GM12878 (cell line): Measurements from ENCODE around the gene MBOAT7. TPM values are rescaled to one million over a fixed set of nuclear protein-coding genes. Genes with fewer than 3 reads are reported as not detected.

ENCODE experiments used
- ATAC-seq: fragments of 200-7000 bp; cut with Tn5 transposase; 3 replicates; pipeline ENCODE4 v1.9.1; 2020; ENCODE audit warnings: mild to moderate bottlenecking, moderate library complexity
- BruUV-seq: library from RNA; stranded (reverse); fragments of 400-500 nt; replicated peaks from 2 replicates; lab custom pipeline; 2021; lab: Mats Ljungman, UMichigan
- CTCF ChIA-PET: fragments of 300-600 bp; sonication (Branson Sonifier 250); formaldehyde crosslinking; extraction: SDS; loops from one replicate; lab custom pipeline; 2021; ENCODE audit warnings: inconsistent platforms; lab: Yijun Ruan, JAX
- POLR2A ChIA-PET: fragments of 350-600 bp; formaldehyde crosslinking; extraction: SDS; loops from one replicate; lab custom pipeline; 2021; ENCODE audit warnings: inconsistent platforms; lab: Charles Lee
- RAD21 ChIA-PET: fragments of 300-600 bp; sonication (Branson Sonifier 250); formaldehyde crosslinking; loops from one replicate; lab custom pipeline; 2023; ENCODE audit warnings: antibody characterized with exemption; ENCODE audit not compliant: unreplicated experiment; lab: Charles Lee
- SMC1A ChIA-PET: fragments of 300-600 bp; sonication (Branson Sonifier 250); formaldehyde crosslinking; loops from one replicate; lab custom pipeline; 2023; ENCODE audit not compliant: unreplicated experiment, uncharacterized antibody; lab: Charles Lee
- DNase-seq: peaks from one replicate; pipeline ENCODE4 v3.0.0-alpha.2; 2011; ENCODE audit warnings: low read depth, low spot score
- FAIRE-seq: peaks from 3 replicates; lab custom pipeline; 2011; peaks lifted over from hg19 to GRCh38; lab: Jason Lieb, UNC
- H2AFZ ChIP-seq: 2 replicates; pipeline ENCODE4 v1.6.0; 2011; ENCODE audit warnings: low read depth, low read length, control low read depth; ENCODE audit not compliant: control insufficient read depth
- H3K27ac ChIP-seq: 2 replicates; pipeline ENCODE4 v1.5.1; 2011; ENCODE audit warnings: control low read depth; ENCODE audit not compliant: control insufficient read depth, insufficient read depth
- H3K27me3 ChIP-seq, 2 experiments: replicated peaks in 1 of 2; 2 replicates each; pipeline versions ENCODE4 v1.6.0 to v1.6.1; 2011; ENCODE audit warnings: low read length in 1 of 2; ENCODE audit not compliant: control insufficient read depth in 2 of 2, insufficient read depth in 2 of 2
- H3K36me3 ChIP-seq, 2 experiments: 2 replicates each; pipeline ENCODE4 v1.5.1; 2011; ENCODE audit warnings: low read length in 1 of 2; ENCODE audit not compliant: control insufficient read depth in 2 of 2, insufficient read depth in 2 of 2
- H3K4me1 ChIP-seq: 2 replicates; pipeline ENCODE4 v1.6.1; 2011; ENCODE audit warnings: mild to moderate bottlenecking, low read length, moderate library complexity, mixed read lengths; ENCODE audit not compliant: control insufficient read depth, insufficient read depth
- H3K4me2 ChIP-seq: 2 replicates; pipeline ENCODE4 v1.6.0; 2011; ENCODE audit warnings: control low read depth; ENCODE audit not compliant: control insufficient read depth, insufficient read depth
- H3K4me3 ChIP-seq: fragments of 200-600 bp; sonication (generic); 2 replicates; pipeline ENCODE4 v1.5.1; 2016
- H3K79me2 ChIP-seq: 2 replicates; pipeline ENCODE4 v1.6.0; 2011; ENCODE audit warnings: low read length; ENCODE audit not compliant: control insufficient read depth, insufficient read depth
- H3K9ac ChIP-seq: 2 replicates; pipeline ENCODE4 v1.8.0; 2011; ENCODE audit warnings: low read length, control low read depth, mixed read lengths; ENCODE audit not compliant: control insufficient read depth, insufficient read depth
- H3K9me3 ChIP-seq: replicated peaks from 3 replicates; pipeline ENCODE4 v1.5.1; 2011; ENCODE audit warnings: mild to moderate bottlenecking, low read length; ENCODE audit not compliant: control insufficient read depth, insufficient read depth
- H4K20me1 ChIP-seq: 2 replicates; pipeline ENCODE4 v1.6.0; 2011; ENCODE audit not compliant: control insufficient read depth, insufficient read depth
- BCLAF1 ChIP-seq: fragments of 450-650 bp; IDR thresholded peaks from 2 replicates; pipeline ENCODE4 v1.6.1; 2017; ENCODE audit warnings: antibody characterized with exemption, mild to moderate bottlenecking, moderate library complexity
- CBX3 ChIP-seq: fragments of 200-600 bp; sonication (generic); IDR thresholded peaks from 2 replicates; pipeline ENCODE4 v1.6.1; 2016; ENCODE audit warnings: low read depth, borderline replicate concordance
- CHD4 ChIP-seq: fragments of 200-600 bp; sonication (generic); IDR thresholded peaks from 2 replicates; pipeline ENCODE4 v1.6.1; 2016; ENCODE audit warnings: mild to moderate bottlenecking
- DPF2 ChIP-seq: fragments of 450-650 bp; IDR thresholded peaks from 2 replicates; pipeline ENCODE4 v1.6.1; 2017; ENCODE audit warnings: mild to moderate bottlenecking
- EGR1 ChIP-seq, 2 experiments: IDR thresholded peaks; 1 replicate in 1 of 2; 2 replicates in 1 of 2; pipeline ENCODE4 v1.6.1; 2011 to 2012; ENCODE audit warnings: low read depth in 2 of 2, low read length in 2 of 2, borderline replicate concordance in 1 of 2, mild to moderate bottlenecking in 1 of 2, moderate library complexity in 1 of 2
- FOXM1 ChIP-seq: IDR thresholded peaks from 2 replicates; pipeline ENCODE4 v1.6.1; 2012; ENCODE audit warnings: low read depth, mild to moderate bottlenecking, inconsistent platforms, low read length, moderate library complexity
- IKZF2 ChIP-seq, 2 experiments: fragments of 450-650 bp; IDR thresholded peaks; 2 replicates each; pipeline ENCODE4 v1.6.1; 2017; ENCODE audit warnings: mild to moderate bottlenecking in 2 of 2, moderate library complexity in 2 of 2
- IRF3 ChIP-seq: fragments of 450-650 bp; IDR thresholded peaks from 2 replicates; pipeline ENCODE4 v1.6.1; 2014; ENCODE audit warnings: mild to moderate bottlenecking
- LARP7 ChIP-seq: fragments of 450-650 bp; IDR thresholded peaks from 2 replicates; pipeline ENCODE4 v1.6.1; 2017; ENCODE audit warnings: mild to moderate bottlenecking
- MTA3 ChIP-seq: IDR thresholded peaks from 2 replicates; pipeline ENCODE4 v1.6.1; 2012; ENCODE audit warnings: low read length, inconsistent platforms, borderline replicate concordance
- MYB ChIP-seq: fragments of 150-350 bp; IDR thresholded peaks from 2 replicates; pipeline ENCODE4 v1.6.1; 2014; ENCODE audit warnings: mild to moderate bottlenecking, low read depth, low read length, borderline replicate concordance
- NR2C1 ChIP-seq: fragments of 450-650 bp; IDR thresholded peaks from 2 replicates; pipeline ENCODE4 v1.6.1; 2017; ENCODE audit warnings: antibody characterized with exemption, mild to moderate bottlenecking, moderate library complexity
- RB1 ChIP-seq: fragments of 450-650 bp; formaldehyde crosslinking; IDR thresholded peaks from 2 replicates; pipeline ENCODE4 v1.6.1; 2017; ENCODE audit warnings: mild to moderate bottlenecking, borderline replicate concordance
- SIN3A ChIP-seq: IDR thresholded peaks from 2 replicates; pipeline ENCODE4 v1.6.1; 2012; ENCODE audit warnings: low read depth, low read length, improper control_type of control experiment
- SKIL ChIP-seq: fragments of 450-650 bp; IDR thresholded peaks from 2 replicates; pipeline ENCODE4 v1.6.1; 2017; ENCODE audit warnings: mild to moderate bottlenecking, low read depth, inconsistent platforms; ENCODE audit not compliant: poor library complexity, severe bottlenecking
- SMARCA5 ChIP-seq: fragments of 450-650 bp; IDR thresholded peaks from 2 replicates; pipeline ENCODE4 v1.6.1; 2017; ENCODE audit warnings: mild to moderate bottlenecking
- TCF12 ChIP-seq: IDR thresholded peaks from 2 replicates; pipeline ENCODE4 v1.6.1; 2011; ENCODE audit warnings: low read depth, mild to moderate bottlenecking, low read length
- ZBTB33 ChIP-seq: fragments of 450-650 bp; IDR thresholded peaks from 2 replicates; pipeline ENCODE4 v1.6.1; 2017; ENCODE audit warnings: mild to moderate bottlenecking
- ZNF384 ChIP-seq: IDR thresholded peaks from 2 replicates; pipeline ENCODE4 v1.6.1; 2012; ENCODE audit warnings: low read depth, mild to moderate bottlenecking, low read length, improper control_type of control experiment, borderline replicate concordance
- WGBS: methylation state at CpG from one replicate; pipeline ENCODE4 v1.1.6; 2016; ENCODE audit warnings: low lambda C conversion rate; ENCODE audit not compliant: insufficient replicate concordance, insufficient coverage; ENCODE audit errors: missing lambda C conversion rate; 5-methylcytosine and 5-hydroxymethylcytosine counted together
- in situ Hi-C: fragments of 300-500 bp; cut with MboI; formaldehyde crosslinking; loops from 9 replicates; pipeline ENCODE4 v1.14.3; 2018; ENCODE audit warnings: mixed read lengths
- intact Hi-C: fragments of 100-400 bp; cut with micrococcal nuclease; formaldehyde crosslinking; loops from one replicate; pipeline ENCODE4 v1.14.2; 2022; ENCODE audit not compliant: unreplicated experiment
- polyA plus RNA-seq, 11 experiments: library from polyadenylated mRNA; depleted of rRNA in 4 of 11; unstranded in 6 of 11; stranded (reverse) in 5 of 11; fragments of >200 nt; fragmentation: Nextera tagmentation in 4 of 11; fragmentation: Illumina TruSeq in 1 of 11; extraction: Ambion mirVana in 4 of 11; extraction: Trizol in 1 of 11; gene quantifications; 1 replicate in 1 of 11; 2 replicates in 10 of 11; pipeline versions ENCODE4 v1.2.1 to v1.2.3, GENCODE V29; 2011 to 2016; ENCODE audit warnings: inconsistent platforms in 2 of 11, missing spikeins in 2 of 11, low read depth in 1 of 11
- total RNA-seq, 4 experiments: library from RNA; depleted of rRNA in 3 of 4; stranded (reverse); fragments of >200 nt in 3 of 4; fragmentation: Illumina TruSeq in 1 of 4; extraction: Trizol in 1 of 4; gene quantifications; 2 replicates each; pipeline versions ENCODE4 v1.2.1 to v1.2.3, GENCODE V29; 2013 to 2021

Gene MBOAT7
- total and polyA plus RNA-seq, 10 of the 15 experiments (the other 5 are each of a cell fraction or from before 2014, with no cell fraction given): 0.69 to 44.5 (median 21.7) TPM

GRCh38 chr19:54141356-54141755, 48.0 kb downstream of the MBOAT7 start:
- intact Hi-C loops (no loop called here), in situ Hi-C loops (loop anchor here (25.0 kb wide), 1 partner anchor 1521 kb away; the partner anchor contains the start of gene U2AF2)
- peaks cover 13% of the 10 kb centered on the region for H3K4me1 ChIP-seq
- no peak overlapping the region for H3K27ac ChIP-seq
- no peak overlapping the region for H2AFZ ChIP-seq
- no peak overlapping the region for H3K9ac ChIP-seq
- POLR2A ChIA-PET: no interaction called here
- 96% methylated on average over 3 of the region's 3 CpGs for WGBS
- SMC1A ChIA-PET: no interaction called here
- ATAC-seq (no peak), DNase-seq (no peak), FAIRE-seq (no peak)
- H3K4me3 ChIP-seq: no peak overlapping the region
- no peaks in the 10 kb centered on the region for H3K9me3 ChIP-seq
- CTCF ChIA-PET: no interaction called here
- peaks cover 28 to 30% of the 10 kb centered on the region in 2 experiments; a peak in 3 of 4 replicates for H3K36me3 ChIP-seq
- RAD21 ChIA-PET: no interaction called here
- TF ChIP-seq SMARCA5 (no peak), SKIL (no peak), DPF2 (no peak), SIN3A (no peak), BCLAF1 (no peak), MYB (no peak), CBX3 (no peak), RB1 (no peak), LARP7 (no peak), ZBTB33 (no peak), CHD4 (no peak), FOXM1 (no peak), IRF3 (no peak), EGR1 (IDR thresholded peaks at IDR 0.05; ENCODE audit: borderline replicate concordance in 1 of 2, low read depth in 2 of 2, low read length in 2 of 2) (no peak), MTA3 (no peak), NR2C1 (no peak), IKZF2 (IDR thresholded peaks at IDR 0.05) (no peak), TCF12 (no peak), ZNF384 (no peak)
- H3K27me3 ChIP-seq: no peaks in the 10 kb centered on the region
- H3K4me2 ChIP-seq: no peak overlapping the region
- H4K20me1 ChIP-seq: peaks cover 12% of the 10 kb centered on the region
- no TSS peak for BruUV-seq
- peaks cover 40% of the 10 kb centered on the region for H3K79me2 ChIP-seq
